Measurements from ENCODE around the gene RPL38. TPM values are rescaled to one million over a fixed set of nuclear protein-coding genes. Genes with fewer than 3 reads are reported as not detected.
A peak's percentile ranks its signal among the peaks of the same experiment; 100 is the strongest.

The RPL38 gene
- total and polyA plus RNA-seq, 2 of the 4 experiments (the other 2 are of a cell fraction), result 111 to 527 TPM

- no peak overlapping the region for H3K4me3 ChIP-seq (ENCODE audit: insufficient read depth, low read depth, low read length)
- no peak overlapping the region for H3K4ac ChIP-seq (ENCODE audit: low read depth, low read length)
- no peak overlapping the region for H2AK5ac ChIP-seq (ENCODE audit: low read depth, low read length)
- H4K8ac ChIP-seq (ENCODE audit: low read depth in 2 of 2, low read length in 2 of 2), result no peak overlapping the region
- no peaks in the 10 kb centered on the region for H4K20me1 ChIP-seq (ENCODE audit: insufficient read depth, low read length)
- dilution Hi-C loops (cut with HindIII; ENCODE audit: low sequenced_read_pairs, unreplicated experiment) (no loop called here), in situ Hi-C loops (cut with MboI; ENCODE audit: low sequenced_read_pairs) (loop anchor here (25.0 kb wide), 1 partner anchor 929 kb away; the partner anchor contains the start of gene CPSF4L), intact Hi-C loops (cut with micrococcal nuclease) (no loop called here)
- H3K9me3 ChIP-seq (ENCODE audit: control insufficient read depth, insufficient read depth, low read length), result no peaks in the 10 kb centered on the region
- 53% methylated on average over 2 of the region's 6 CpGs; no CpG with 5 or more reads in 1 of the 2 experiments for whole genome bisulfite sequencing, 2 experiments (ENCODE audit: extremely low coverage in 2 of 2, insufficient read length in 1 of 2)
- H3K36me3 ChIP-seq (ENCODE audit: control insufficient read depth, insufficient read depth, low read length), result no peaks in the 10 kb centered on the region
- H4K5ac ChIP-seq (ENCODE audit: low read depth, low read length), result no peak overlapping the region
- H3K27me3 ChIP-seq (ENCODE audit: control insufficient read depth, insufficient read depth, low read length), result peaks cover 13% of the 10 kb centered on the region; the same call in 1 of the 2 replicates
- H2AK9ac ChIP-seq (replicated peaks; ENCODE audit: low read depth, low read length, poor library complexity), result no peak overlapping the region
- H3K56ac ChIP-seq (ENCODE audit: extremely low read depth, insufficient read depth, low read length), result no peak overlapping the region
- ATAC-seq (ENCODE audit: low read depth) (peak; percentile 84), DNase-seq (no peak)
- H2BK20ac ChIP-seq (ENCODE audit: low read depth, low read length), result no peak overlapping the region
- no peak overlapping the region for H3K14ac ChIP-seq (replicated peaks; ENCODE audit: low read depth, low read length)
- H2AFZ ChIP-seq (replicated peaks; ENCODE audit: low read length, poor library complexity), result no peak overlapping the region
- H3K9ac ChIP-seq (ENCODE audit: low read depth, low read length), result no peak overlapping the region
- no peaks in the 10 kb centered on the region for H3K4me1 ChIP-seq (ENCODE audit: control insufficient read depth, insufficient read depth, low read length)
- no peak for TF ChIP-seq CEBPB (IDR thresholded peaks at IDR 0.05; ENCODE audit: low read depth, low read length)
- TF ChIP-seq POLR2A (IDR thresholded peaks at IDR 0.05; ENCODE audit: low read depth, low read length), result no peak
- TF ChIP-seq RCOR1 (IDR thresholded peaks at IDR 0.05; ENCODE audit: insufficient replicate concordance, low read length), result no peak
- TF ChIP-seq MXI1 (IDR thresholded peaks at IDR 0.05; ENCODE audit: borderline replicate concordance, low read depth, low read length), result no peak
- no peak for TF ChIP-seq ELK1 (IDR thresholded peaks at IDR 0.05; ENCODE audit: borderline replicate concordance, low read depth, low read length)
- TF ChIP-seq RFX5 (IDR thresholded peaks at IDR 0.05; ENCODE audit: low read depth, low read length), result no peak
- no peak for TF ChIP-seq MAZ (IDR thresholded peaks at IDR 0.05; ENCODE audit: borderline replicate concordance, low read depth, low read length)
- TF ChIP-seq NFE2L2 (IDR thresholded peaks at IDR 0.05; ENCODE audit: low read depth, low read length), result no peak
- no peak for TF ChIP-seq MAFK (IDR thresholded peaks at IDR 0.05; ENCODE audit: low read depth, low read length)
- TF ChIP-seq SMC3 (IDR thresholded peaks at IDR 0.05; ENCODE audit: low read depth, low read length), result no peak
- no peak for TF ChIP-seq FOS (IDR thresholded peaks at IDR 0.05; ENCODE audit: low read depth, low read length)
- no peak for TF ChIP-seq CHD1 (IDR thresholded peaks at IDR 0.05; ENCODE audit: low read depth, low read length)
- TF ChIP-seq USF2 (IDR thresholded peaks at IDR 0.05; ENCODE audit: low read depth, low read length), result no peak
- TF ChIP-seq CTCF (conservative IDR thresholded peaks at IDR 0.05; ENCODE audit: low read depth, low read length), result no peak
- TF ChIP-seq BHLHE40 (IDR thresholded peaks at IDR 0.05; ENCODE audit: low read depth, low read length), result no peak
- no peaks in the 10 kb centered on the region for H3K79me1 ChIP-seq (ENCODE audit: low read depth in 1 of 2, low read length in 2 of 2)
- CTCF ChIA-PET, result interaction anchor here (1.2 to 1.4 kb wide), 2 partner anchors 9 to 12 kb away, joined by 5 read pairs; partner anchors contain the start of gene RPL38
- H3K4me2 ChIP-seq (ENCODE audit: low read depth, low read length), result no peak overlapping the region
- BruUV-seq (replicated peaks), result no TSS peak
- no peak overlapping the region for H3K23ac ChIP-seq (ENCODE audit: low read depth, low read length)
- POLR2A ChIA-PET (ENCODE audit: unreplicated experiment), result no interaction called here
- no peak overlapping the region for H2BK5ac ChIP-seq (ENCODE audit: low read depth, low read length, poor library complexity, severe bottlenecking)
- H4K91ac ChIP-seq (ENCODE audit: insufficient read depth, low read depth, low read length), result no peak overlapping the region
- no peak overlapping the region for H3K18ac ChIP-seq (ENCODE audit: low read depth, low read length)
- H2BK120ac ChIP-seq (ENCODE audit: low read depth, low read length), result no peak overlapping the region
- H3K9me1 ChIP-seq (ENCODE audit: insufficient read depth, low read length), result no peaks in the 10 kb centered on the region
- H3K27ac ChIP-seq (ENCODE audit: insufficient read depth, low read length), result no peak overlapping the region
- no peak overlapping the region for H2BK15ac ChIP-seq (ENCODE audit: low read depth, low read length)
Measured at GRCh38 chr17:74190807-74191406, 12.6 kb upstream of the RPL38 start.
